Stimulated activated CD4-positive, alpha-beta T cell treated with anti-CD3 and anti-CD28 coated beads, Interleukin-12 subunit alpha, Interleukin-12 subunit beta, amount 100 ng/mL, for 24 hours (primary cell): ENCODE measurements around the gene SHC2.
"Not testable (repeated sequence)": the region's sequence is repeated elsewhere in the genome, so short reads cannot be mapped to it uniquely, and the experiment has no call there.

ENCODE experiments used
- DNase-seq, 2 experiments: peaks; one replicate each; pipeline ENCODE4 v3.0.0-alpha.2; 2020; ENCODE audit warnings: low read depth in 2 of 2

The SHC2 gene

GRCh38 chr19:422917-423226 is 38.0 kb downstream of the SHC2 start:
- DNase-seq: not testable (repeated sequence)

GRCh38 chr19:422213-422916 is 38.5 kb downstream of the SHC2 start:
- no peak for DNase-seq

- DNase-seq: no peak
Observed at GRCh38 chr19:419721-420515, 40.9 kb downstream of the SHC2 start.

GRCh38 chr19:418761-419671 is 41.8 kb downstream of the SHC2 start:
- DNase-seq: no peak

GRCh38 chr19:416416-416815 is 44.4 kb downstream of the SHC2 start:
- no peak for DNase-seq

GRCh38 chr19:415292-415691 is 45.5 kb downstream of the SHC2 start:
- DNase-seq: no peak

GRCh38 chr19:413756-414420 is 46.9 kb downstream of the SHC2 start:
- no peak for DNase-seq

GRCh38 chr19:412356-413355 is 48.2 kb downstream of the SHC2 start:
- no peak for DNase-seq

- no peak for DNase-seq
Observed at GRCh38 chr19:411723-412355, 49.0 kb downstream of the SHC2 start.

GRCh38 chr19:411121-411722 is 49.6 kb downstream of the SHC2 start:
- DNase-seq: not testable (repeated sequence)

GRCh38 chr19:410243-410781 is 50.5 kb downstream of the SHC2 start:
- DNase-seq: no peak

- DNase-seq: no peak
Observed at GRCh38 chr19:409516-410242, 51.2 kb downstream of the SHC2 start.

GRCh38 chr19:408902-409515 is 51.8 kb downstream of the SHC2 start, which contains the start of gene C2CD4C:
C2CD4C (minus strand) TSS chr19:409147; CDS start chr19:408361, 786 bp downstream.
- DNase-seq: peak in 1 of 2 experiments; percentile 22

GRCh38 chr19:408441-408901 is 52.4 kb downstream of the SHC2 start:
- DNase-seq: no peak

- no peak for DNase-seq
Observed at GRCh38 chr19:407511-408440, 53.1 kb downstream of the SHC2 start.

GRCh38 chr19:406971-407510 is 53.8 kb downstream of the SHC2 start:
- no peak for DNase-seq
